CD14-positive monocyte (primary cell): Measurements from ENCODE around the gene ITGA2. TPM values are rescaled to one million over a fixed set of nuclear protein-coding genes. Genes with fewer than 3 reads are reported as not detected.

ENCODE experiments used
- DNase-seq, 3 donors: peaks; one replicate each; pipeline ENCODE4 v3.0.0-alpha.2; 2011 to 2022
- H2AFZ ChIP-seq: 2 replicates; pipeline ENCODE4 v1.6.0; 2012; ENCODE audit warnings: mild to moderate bottlenecking, low read depth, low read length, inconsistent platforms; ENCODE audit not compliant: insufficient read depth, poor library complexity, severe bottlenecking
- H3K27ac ChIP-seq, 2 donors: 1 replicate in 1 of 2; 2 replicates in 1 of 2; pipeline ENCODE4 v1.5.1; 2012 to 2013; ENCODE audit warnings: low read length in 2 of 2, control low read depth in 1 of 2, inconsistent platforms in 1 of 2, low read depth in 1 of 2, mild to moderate bottlenecking in 1 of 2
- H3K27me3 ChIP-seq, 2 donors: one replicate each; pipeline versions ENCODE4 v1.6.0 to v1.6.1; 2011 to 2013; ENCODE audit warnings: low read length in 2 of 2; ENCODE audit not compliant: control insufficient read depth in 2 of 2, insufficient read depth in 2 of 2
- H3K36me3 ChIP-seq, 2 donors: replicated peaks in 1 of 2; 1 replicate in 1 of 2; 2 replicates in 1 of 2; pipeline versions ENCODE4 v1.5.1 to v1.6.1; 2012 to 2013; ENCODE audit warnings: low read length in 2 of 2, control low read depth in 1 of 2, inconsistent platforms in 1 of 2, mild to moderate bottlenecking in 1 of 2; ENCODE audit not compliant: insufficient read depth in 2 of 2, control insufficient read depth in 1 of 2
- H3K4me1 ChIP-seq, 2 donors: 1 replicate in 1 of 2; 2 replicates in 1 of 2; pipeline versions ENCODE4 v1.5.1 to v1.6.1; 2012 to 2013; ENCODE audit warnings: low read length in 2 of 2, control low read depth in 1 of 2, inconsistent platforms in 1 of 2, mild to moderate bottlenecking in 1 of 2, moderate library complexity in 1 of 2; ENCODE audit not compliant: insufficient read depth in 2 of 2, control insufficient read depth in 1 of 2
- H3K4me2 ChIP-seq: replicated peaks from 2 replicates; pipeline ENCODE3; 2012; ENCODE audit warnings: low read length, moderate library complexity, mild to moderate bottlenecking; ENCODE audit not compliant: poor library complexity, severe bottlenecking; ENCODE audit errors: extremely low read depth
- H3K4me3 ChIP-seq, 3 experiments: fragments of 200-600 bp in 1 of 3; sonication (generic) in 1 of 3; replicated peaks in 1 of 3; 1 replicate in 2 of 3; 2 replicates in 1 of 3; pipeline ENCODE4 v1.5.1; 2011 to 2013; ENCODE audit warnings: low read length in 3 of 3, mild to moderate bottlenecking in 3 of 3, control low read depth in 2 of 3, low read depth in 2 of 3, inconsistent platforms in 1 of 3, moderate library complexity in 1 of 3
- H3K79me2 ChIP-seq: 2 replicates; pipeline ENCODE4 v1.6.0; 2012; ENCODE audit warnings: mild to moderate bottlenecking, control low read depth, inconsistent platforms, low read length, moderate library complexity; ENCODE audit not compliant: insufficient read depth
- H3K9ac ChIP-seq: 2 replicates; pipeline ENCODE4 v1.6.0; 2017; ENCODE audit warnings: low read length, mild to moderate bottlenecking; ENCODE audit not compliant: insufficient read depth, poor library complexity, severe bottlenecking
- H3K9me3 ChIP-seq, 2 donors: replicated peaks in 1 of 2; 1 replicate in 1 of 2; 2 replicates in 1 of 2; pipeline versions ENCODE4 v1.5.1 to v1.6.1; 2012 to 2013; ENCODE audit warnings: low read length in 2 of 2, control low read depth in 1 of 2; ENCODE audit not compliant: control insufficient read depth in 1 of 2, insufficient read depth in 1 of 2
- H4K20me1 ChIP-seq: 2 replicates; pipeline ENCODE4 v1.6.0; 2012; ENCODE audit warnings: mild to moderate bottlenecking, low read length, control low read depth, moderate library complexity; ENCODE audit not compliant: insufficient read depth
- H3K27ac Mint-ChIP-seq, 7 donors: one replicate each; pipeline ENCODE4 v1.8.0; 2020; ENCODE audit warnings: mild to moderate bottlenecking in 7 of 7, mixed read lengths in 7 of 7, moderate library complexity in 6 of 7, inconsistent platforms in 2 of 7
- H3K27me3 Mint-ChIP-seq, 3 donors: one replicate each; pipeline ENCODE4 v1.8.0; 2021 to 2022; ENCODE audit warnings: low read depth in 3 of 3, mild to moderate bottlenecking in 3 of 3, mixed read lengths in 3 of 3, moderate library complexity in 3 of 3, inconsistent platforms in 1 of 3
- H3K36me3 Mint-ChIP-seq, 2 donors: one replicate each; pipeline ENCODE4 v1.8.0; 2020; ENCODE audit warnings: mixed read lengths in 2 of 2, inconsistent platforms in 1 of 2, mild to moderate bottlenecking in 1 of 2
- H3K4me1 Mint-ChIP-seq: one replicate; pipeline ENCODE4 v1.8.0; 2020; ENCODE audit warnings: mild to moderate bottlenecking, mixed read lengths
- H3K4me3 Mint-ChIP-seq, 2 donors: one replicate each; pipeline ENCODE4 v1.8.0; 2020; ENCODE audit warnings: mild to moderate bottlenecking in 2 of 2, mixed read lengths in 2 of 2, moderate library complexity in 1 of 2
- H3K9me3 Mint-ChIP-seq, 7 donors: one replicate each; pipeline ENCODE4 v1.8.0; 2020 to 2022; ENCODE audit warnings: mixed read lengths in 7 of 7, mild to moderate bottlenecking in 6 of 7, moderate library complexity in 6 of 7, inconsistent platforms in 2 of 7
- WGBS: methylation state at CpG from one replicate; pipeline ENCODE4 v1.1.5; 2013; ENCODE audit warnings: missing lambda C conversion rate; ENCODE audit not compliant: insufficient coverage; 5-methylcytosine and 5-hydroxymethylcytosine counted together
- intact Hi-C, 2 donors: fragments of 100-400 bp; cut with micrococcal nuclease; formaldehyde crosslinking; loops; one replicate each; pipeline versions ENCODE4 v1.15.0 to v1.15.1; 2023
- polyA plus RNA-seq, 3 donors: library from polyadenylated mRNA; depleted of rRNA in 1 of 3; unstranded in 2 of 3; stranded (reverse) in 1 of 3; fragments of 300-500 nt in 2 of 3; fragments of >200 nt in 1 of 3; fragmentation: Illumina TruSeq in 2 of 3; gene quantifications; 1 replicate in 2 of 3; 2 replicates in 1 of 3; pipeline ENCODE4 v1.2.3, GENCODE V29; 2012 to 2021
- TF ChIP-seq, protein P1 (sequence below): fragments of 200-600 bp; IDR thresholded peaks from one replicate; pipeline ENCODE4 v1.8.0; 2022; ENCODE audit warnings: antibody characterized with exemption, mild to moderate bottlenecking

Gene ITGA2
- polyA plus RNA-seq, 3 donors: not detected

DNA sequence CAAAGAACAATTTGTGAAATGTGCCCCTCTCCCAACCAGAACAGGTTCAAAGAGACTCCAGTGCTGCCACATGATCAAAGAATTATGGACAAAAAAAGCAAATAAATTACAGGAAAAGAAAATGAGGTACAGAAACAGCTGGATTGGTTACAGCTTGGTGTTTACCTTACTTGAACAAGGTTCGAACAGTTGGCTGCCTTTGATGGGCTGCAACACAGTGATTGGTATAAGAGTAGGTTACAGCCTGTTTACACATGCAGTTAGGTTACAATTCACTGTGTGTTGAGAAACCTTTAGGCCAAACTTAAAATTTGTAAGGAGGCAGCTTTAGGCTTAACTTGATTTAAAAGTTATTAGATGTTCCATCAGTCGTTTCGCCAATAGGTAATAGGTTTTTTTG, 123.8 kb downstream of the ITGA2 start:
- Mint-ChIP-seq H3K27me3 (peaks cover 0 to 3% (median 0%) of the 10 kb centered on the region in 3 donors), H3K4me3 (no peak overlapping the region), H3K9me3 (peaks cover 0 to 10% (median 3%) of the 10 kb centered on the region in 7 donors), H3K36me3 (no peaks in the 10 kb centered on the region), H3K27ac (no peak overlapping the region), H3K4me1 (peaks cover 16% of the 10 kb centered on the region)
- TF ChIP-seq, protein P1, sequence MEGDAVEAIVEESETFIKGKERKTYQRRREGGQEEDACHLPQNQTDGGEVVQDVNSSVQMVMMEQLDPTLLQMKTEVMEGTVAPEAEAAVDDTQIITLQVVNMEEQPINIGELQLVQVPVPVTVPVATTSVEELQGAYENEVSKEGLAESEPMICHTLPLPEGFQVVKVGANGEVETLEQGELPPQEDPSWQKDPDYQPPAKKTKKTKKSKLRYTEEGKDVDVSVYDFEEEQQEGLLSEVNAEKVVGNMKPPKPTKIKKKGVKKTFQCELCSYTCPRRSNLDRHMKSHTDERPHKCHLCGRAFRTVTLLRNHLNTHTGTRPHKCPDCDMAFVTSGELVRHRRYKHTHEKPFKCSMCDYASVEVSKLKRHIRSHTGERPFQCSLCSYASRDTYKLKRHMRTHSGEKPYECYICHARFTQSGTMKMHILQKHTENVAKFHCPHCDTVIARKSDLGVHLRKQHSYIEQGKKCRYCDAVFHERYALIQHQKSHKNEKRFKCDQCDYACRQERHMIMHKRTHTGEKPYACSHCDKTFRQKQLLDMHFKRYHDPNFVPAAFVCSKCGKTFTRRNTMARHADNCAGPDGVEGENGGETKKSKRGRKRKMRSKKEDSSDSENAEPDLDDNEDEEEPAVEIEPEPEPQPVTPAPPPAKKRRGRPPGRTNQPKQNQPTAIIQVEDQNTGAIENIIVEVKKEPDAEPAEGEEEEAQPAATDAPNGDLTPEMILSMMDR: no peak
- Histone ChIP-seq H3K9ac (no peak overlapping the region), H4K20me1 (no peaks in the 10 kb centered on the region), H3K4me3 (no peak overlapping the region), H3K27ac (no peak overlapping the region), H3K79me2 (no peaks in the 10 kb centered on the region), H3K4me2 (no peak overlapping the region), H2AFZ (no peak overlapping the region), H3K4me1 (peaks cover 10 to 15% of the 10 kb centered on the region in 2 donors), H3K9me3 (no peaks in the 10 kb centered on the region), H3K36me3 (no peaks in the 10 kb centered on the region), H3K27me3 (no peaks in the 10 kb centered on the region)
- intact Hi-C loops: no loop called here
- WGBS: 100% methylated on average over 1 of the region's 3 CpGs
- no peak for DNase-seq

GRCh38 chr5:53113947-53114346, 124.8 kb downstream of the ITGA2 start:
- H3K4me2 ChIP-seq: no peak overlapping the region
- no peaks in the 10 kb centered on the region for H3K27me3 ChIP-seq
- no peak for DNase-seq
- H3K27ac ChIP-seq: no peak overlapping the region
- intact Hi-C loops: no loop called here
- H3K4me1 Mint-ChIP-seq: peaks cover 13% of the 10 kb centered on the region
- peaks cover 8 to 11% of the 10 kb centered on the region in 2 donors for H3K4me1 ChIP-seq
- H3K9me3 Mint-ChIP-seq: peaks cover 0 to 10% (median 3%) of the 10 kb centered on the region in 7 donors
- no peak overlapping the region for H3K27ac Mint-ChIP-seq
- H3K4me3 Mint-ChIP-seq: no peak overlapping the region
- no peaks in the 10 kb centered on the region for H4K20me1 ChIP-seq
- 89% methylated on average over 7 of the region's 9 CpGs for WGBS
- TF ChIP-seq, protein P1: no peak
- no peaks in the 10 kb centered on the region for H3K36me3 ChIP-seq
- H3K36me3 Mint-ChIP-seq: no peaks in the 10 kb centered on the region
- H2AFZ ChIP-seq: no peak overlapping the region
- peaks cover 0 to 3% (median 3%) of the 10 kb centered on the region in 3 donors for H3K27me3 Mint-ChIP-seq
- no peaks in the 10 kb centered on the region for H3K9me3 ChIP-seq
- no peak overlapping the region for H3K9ac ChIP-seq
- H3K79me2 ChIP-seq: no peaks in the 10 kb centered on the region
- no peak overlapping the region for H3K4me3 ChIP-seq
